ENCODE data around the gene BSDC1.

DNA sequence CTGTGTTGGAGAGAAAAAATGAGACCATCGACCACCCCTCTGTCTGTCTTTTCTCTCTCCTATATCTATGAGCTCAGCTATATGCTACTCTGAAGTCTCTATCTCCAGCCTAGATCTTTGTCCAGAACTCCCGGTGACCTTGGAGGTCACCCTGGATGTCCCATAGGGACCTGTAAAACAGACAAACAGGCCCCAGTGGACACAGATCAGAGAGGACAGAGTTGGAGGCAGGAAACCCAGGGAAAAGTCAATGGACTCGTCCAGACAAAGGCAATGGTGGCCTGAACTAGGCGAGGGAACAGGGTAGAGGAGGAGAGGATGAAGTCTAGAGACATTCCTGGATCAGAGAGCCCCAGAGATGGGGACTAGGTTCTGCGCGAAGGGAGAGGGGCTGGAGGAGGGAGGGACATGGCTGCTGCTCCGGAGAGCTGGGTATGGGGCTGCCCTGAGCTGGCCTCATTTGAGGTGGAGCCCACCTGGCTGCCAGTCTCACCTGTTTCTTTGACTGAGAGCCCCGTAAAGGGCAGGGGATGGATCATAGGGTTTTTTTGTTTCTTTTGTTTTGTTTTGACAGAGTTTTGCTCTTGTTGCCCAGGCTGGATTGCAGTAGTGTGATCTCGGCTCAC lies 47.6 kb downstream of the BSDC1 start:
- TF ChIP-seq POLR2A (IDR thresholded peaks at IDR 0.05) (no peak), POLR2AphosphoS5 (IDR thresholded peaks at IDR 0.05) (no peak)
- TF ChIP-seq, protein P1, sequence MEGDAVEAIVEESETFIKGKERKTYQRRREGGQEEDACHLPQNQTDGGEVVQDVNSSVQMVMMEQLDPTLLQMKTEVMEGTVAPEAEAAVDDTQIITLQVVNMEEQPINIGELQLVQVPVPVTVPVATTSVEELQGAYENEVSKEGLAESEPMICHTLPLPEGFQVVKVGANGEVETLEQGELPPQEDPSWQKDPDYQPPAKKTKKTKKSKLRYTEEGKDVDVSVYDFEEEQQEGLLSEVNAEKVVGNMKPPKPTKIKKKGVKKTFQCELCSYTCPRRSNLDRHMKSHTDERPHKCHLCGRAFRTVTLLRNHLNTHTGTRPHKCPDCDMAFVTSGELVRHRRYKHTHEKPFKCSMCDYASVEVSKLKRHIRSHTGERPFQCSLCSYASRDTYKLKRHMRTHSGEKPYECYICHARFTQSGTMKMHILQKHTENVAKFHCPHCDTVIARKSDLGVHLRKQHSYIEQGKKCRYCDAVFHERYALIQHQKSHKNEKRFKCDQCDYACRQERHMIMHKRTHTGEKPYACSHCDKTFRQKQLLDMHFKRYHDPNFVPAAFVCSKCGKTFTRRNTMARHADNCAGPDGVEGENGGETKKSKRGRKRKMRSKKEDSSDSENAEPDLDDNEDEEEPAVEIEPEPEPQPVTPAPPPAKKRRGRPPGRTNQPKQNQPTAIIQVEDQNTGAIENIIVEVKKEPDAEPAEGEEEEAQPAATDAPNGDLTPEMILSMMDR (IDR thresholded peaks at IDR 0.05), result no peak
